ENCODE results near the gene THOP1. TPM values are rescaled to one million over a fixed set of nuclear protein-coding genes. Genes with fewer than 3 reads are reported as not detected.
"Not testable (repeated sequence)": the region's sequence is repeated elsewhere in the genome, so short reads cannot be mapped to it uniquely, and the experiment has no call there.

Gene THOP1
- total RNA-seq, 1 donor from 2014 or later: 79.0 TPM

DNA sequence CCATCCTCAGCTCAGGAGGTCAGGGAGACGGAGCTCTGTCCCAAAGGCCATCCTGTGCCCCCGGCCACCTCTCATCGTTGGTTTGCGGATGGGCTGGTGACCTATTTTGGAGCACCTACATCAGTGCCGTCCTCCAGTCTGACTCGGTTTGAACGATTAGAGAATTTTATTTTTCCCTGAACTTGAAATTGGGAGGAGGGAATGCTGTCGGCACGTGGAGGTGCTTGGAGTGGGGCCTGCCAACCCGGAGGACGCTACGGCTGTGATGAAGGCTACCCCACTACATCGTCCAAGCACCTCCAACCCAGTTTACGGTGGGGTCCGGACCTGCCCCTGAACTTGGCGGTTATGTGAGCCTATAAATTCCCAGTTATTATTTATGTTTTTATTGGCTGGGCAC is 31.3 kb downstream of the THOP1 start:
- DNase-seq (ENCODE audit: low read depth): no peak
- H3K36me3 ChIP-seq (ENCODE audit: control insufficient read depth, insufficient read depth, low read length): no peaks in the 10 kb centered on the region
- TF ChIP-seq, protein P1, sequence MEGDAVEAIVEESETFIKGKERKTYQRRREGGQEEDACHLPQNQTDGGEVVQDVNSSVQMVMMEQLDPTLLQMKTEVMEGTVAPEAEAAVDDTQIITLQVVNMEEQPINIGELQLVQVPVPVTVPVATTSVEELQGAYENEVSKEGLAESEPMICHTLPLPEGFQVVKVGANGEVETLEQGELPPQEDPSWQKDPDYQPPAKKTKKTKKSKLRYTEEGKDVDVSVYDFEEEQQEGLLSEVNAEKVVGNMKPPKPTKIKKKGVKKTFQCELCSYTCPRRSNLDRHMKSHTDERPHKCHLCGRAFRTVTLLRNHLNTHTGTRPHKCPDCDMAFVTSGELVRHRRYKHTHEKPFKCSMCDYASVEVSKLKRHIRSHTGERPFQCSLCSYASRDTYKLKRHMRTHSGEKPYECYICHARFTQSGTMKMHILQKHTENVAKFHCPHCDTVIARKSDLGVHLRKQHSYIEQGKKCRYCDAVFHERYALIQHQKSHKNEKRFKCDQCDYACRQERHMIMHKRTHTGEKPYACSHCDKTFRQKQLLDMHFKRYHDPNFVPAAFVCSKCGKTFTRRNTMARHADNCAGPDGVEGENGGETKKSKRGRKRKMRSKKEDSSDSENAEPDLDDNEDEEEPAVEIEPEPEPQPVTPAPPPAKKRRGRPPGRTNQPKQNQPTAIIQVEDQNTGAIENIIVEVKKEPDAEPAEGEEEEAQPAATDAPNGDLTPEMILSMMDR (IDR thresholded peaks at IDR 0.05; ENCODE audit: insufficient read depth, low read length, poor library complexity, severe bottlenecking): no peak
- H3K27me3 ChIP-seq (ENCODE audit: control insufficient read depth, insufficient read depth, low read length): no peaks in the 10 kb centered on the region
- H3K4me3 ChIP-seq (ENCODE audit: low read depth, low read length): no peak overlapping the region

DNA sequence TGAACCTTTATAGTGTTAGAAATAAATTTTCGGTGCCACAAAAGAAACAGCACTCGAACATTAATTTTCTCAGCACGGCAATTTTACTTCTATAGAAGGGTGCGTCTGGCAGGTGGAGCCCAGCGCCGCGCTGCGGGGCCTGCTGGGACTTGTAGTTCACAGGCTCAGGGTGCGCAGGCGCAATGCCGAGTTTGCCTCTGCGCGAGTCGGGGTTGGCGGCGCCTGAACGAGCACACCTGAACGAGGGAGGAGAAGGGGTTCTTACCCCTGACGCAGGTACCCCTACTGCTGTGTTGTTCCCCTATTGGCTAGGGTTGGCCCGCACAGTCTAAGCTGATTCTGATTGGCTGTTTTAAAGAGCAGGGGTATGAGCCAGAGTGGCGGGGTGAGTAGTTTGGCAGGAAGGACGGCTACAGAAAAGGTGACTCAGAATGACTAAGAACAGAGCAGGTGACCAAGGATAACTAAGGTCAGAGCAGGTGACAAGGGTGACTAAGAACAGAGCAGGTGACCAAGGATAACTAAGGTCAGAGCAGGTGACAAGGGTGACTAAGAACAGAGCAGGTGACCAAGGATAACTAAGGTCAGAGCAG is 32.0 kb downstream of the THOP1 start:
- not testable (repeated sequence) for H3K36me3 ChIP-seq (ENCODE audit: control insufficient read depth, insufficient read depth, low read length); DNase-seq (ENCODE audit: low read depth); H3K27me3 ChIP-seq (ENCODE audit: control insufficient read depth, insufficient read depth, low read length); H3K4me3 ChIP-seq (ENCODE audit: low read depth, low read length)

DNA sequence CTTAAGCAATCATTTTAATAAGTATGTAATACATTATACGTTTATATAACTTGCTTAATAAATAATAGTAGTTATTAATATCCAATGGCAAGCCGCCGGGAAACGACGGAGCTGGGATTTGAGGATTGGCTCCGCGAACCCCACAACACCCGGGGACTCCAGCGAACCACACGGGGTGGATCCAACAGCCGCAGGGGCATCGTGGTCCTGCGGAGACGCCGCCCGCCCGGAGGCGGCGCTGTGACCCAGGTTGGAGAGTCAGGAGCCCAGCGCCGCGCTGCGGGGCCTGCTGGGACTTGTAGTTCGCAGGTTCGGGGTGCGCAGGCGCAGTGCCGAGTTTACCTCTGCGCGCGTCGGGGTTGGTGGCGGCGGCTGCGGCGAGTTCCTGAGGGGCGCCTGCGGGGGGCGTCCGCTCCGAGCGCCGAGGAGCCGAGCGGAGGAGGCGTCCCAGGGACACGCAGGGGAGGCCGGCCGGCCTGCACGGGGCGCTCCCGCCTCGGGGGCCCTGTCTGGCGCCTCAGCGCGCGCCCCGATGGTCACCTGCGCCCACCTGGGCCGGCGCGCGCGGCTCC is 34.3 kb downstream of the THOP1 start, which contains the start of gene ZNF554:
ZNF554 (plus strand) TSS at position 329 of the 572 bp plus-strand sequence; CDS start at position 533, 204 bp downstream.
- Histone ChIP-seq H3K27me3 (ENCODE audit: control insufficient read depth, insufficient read depth, low read length) (no peaks in the 10 kb centered on the region), H3K36me3 (ENCODE audit: control insufficient read depth, insufficient read depth, low read length) (no peaks in the 10 kb centered on the region), H3K4me3 (ENCODE audit: low read depth, low read length) (peak within 1 kb of the TSS; percentile 90)
- peak; percentile 84 for DNase-seq (ENCODE audit: low read depth)
- TF ChIP-seq, protein P1 (IDR thresholded peaks at IDR 0.05; ENCODE audit: insufficient read depth, low read length, poor library complexity, severe bottlenecking): peak; percentile 93

DNA sequence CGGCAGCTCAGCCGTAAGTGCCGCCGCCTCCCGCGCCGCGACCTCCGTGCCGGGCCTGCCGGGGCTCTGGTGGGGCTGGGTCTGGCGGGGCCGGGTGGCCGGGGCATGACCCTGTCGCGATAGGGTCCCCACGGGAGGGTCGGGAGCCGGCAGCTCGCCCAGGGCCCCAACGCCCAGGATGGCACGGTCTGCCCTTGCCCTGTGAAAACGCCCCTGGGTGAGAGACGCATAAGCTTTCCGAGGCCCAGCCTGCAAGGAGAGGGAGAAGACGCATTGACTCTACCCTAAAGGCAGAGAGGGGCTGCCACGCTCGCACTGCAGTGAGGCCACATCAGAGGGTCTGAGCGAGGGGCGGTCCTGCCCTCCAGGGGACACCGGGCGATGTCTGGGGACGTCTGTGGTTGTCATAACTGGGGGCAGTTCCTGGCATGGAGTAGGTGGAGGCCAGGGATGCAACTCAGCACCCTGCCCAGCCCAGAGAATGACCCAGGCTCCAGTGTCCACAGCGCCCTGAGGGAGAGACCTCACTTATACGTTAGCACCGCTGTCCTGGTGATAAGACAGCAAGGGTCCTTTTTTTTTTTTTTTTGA is 34.9 kb downstream of the THOP1 start:
- Histone ChIP-seq H3K27me3 (ENCODE audit: control insufficient read depth, insufficient read depth, low read length) (no peaks in the 10 kb centered on the region), H3K36me3 (ENCODE audit: control insufficient read depth, insufficient read depth, low read length) (no peaks in the 10 kb centered on the region), H3K4me3 (ENCODE audit: low read depth, low read length) (peak overlapping the region; percentile 90)
- TF ChIP-seq, protein P1 (IDR thresholded peaks at IDR 0.05; ENCODE audit: insufficient read depth, low read length, poor library complexity, severe bottlenecking): no peak
- DNase-seq (ENCODE audit: low read depth): no peak

DNA sequence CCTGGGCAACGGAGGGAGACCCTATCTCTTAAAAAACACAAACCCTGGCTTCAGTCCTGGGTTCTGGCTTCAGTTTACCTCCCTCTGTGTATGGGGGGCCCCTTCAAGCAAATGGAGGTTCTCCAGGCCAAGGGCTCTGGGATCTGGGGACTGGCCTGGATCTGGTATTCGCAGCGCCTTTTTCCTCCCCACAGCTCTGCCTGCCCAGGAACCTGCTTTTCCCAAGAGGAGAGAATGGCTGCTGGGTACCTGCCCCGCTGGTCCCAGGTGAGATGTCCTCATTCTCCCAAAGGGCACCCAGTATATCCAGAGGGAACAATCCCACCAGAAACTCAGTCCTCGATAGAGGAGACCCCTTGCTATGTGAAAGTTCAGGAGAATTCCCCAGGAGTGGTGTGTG is 37.5 kb downstream of the THOP1 start:
- TF ChIP-seq, protein P1 (IDR thresholded peaks at IDR 0.05; ENCODE audit: insufficient read depth, low read length, poor library complexity, severe bottlenecking): no peak
- H3K4me3 ChIP-seq (ENCODE audit: low read depth, low read length): no peak overlapping the region
- no peaks in the 10 kb centered on the region for H3K36me3 ChIP-seq (ENCODE audit: control insufficient read depth, insufficient read depth, low read length)
- H3K27me3 ChIP-seq (ENCODE audit: control insufficient read depth, insufficient read depth, low read length): no peaks in the 10 kb centered on the region
- no peak for DNase-seq (ENCODE audit: low read depth)

DNA sequence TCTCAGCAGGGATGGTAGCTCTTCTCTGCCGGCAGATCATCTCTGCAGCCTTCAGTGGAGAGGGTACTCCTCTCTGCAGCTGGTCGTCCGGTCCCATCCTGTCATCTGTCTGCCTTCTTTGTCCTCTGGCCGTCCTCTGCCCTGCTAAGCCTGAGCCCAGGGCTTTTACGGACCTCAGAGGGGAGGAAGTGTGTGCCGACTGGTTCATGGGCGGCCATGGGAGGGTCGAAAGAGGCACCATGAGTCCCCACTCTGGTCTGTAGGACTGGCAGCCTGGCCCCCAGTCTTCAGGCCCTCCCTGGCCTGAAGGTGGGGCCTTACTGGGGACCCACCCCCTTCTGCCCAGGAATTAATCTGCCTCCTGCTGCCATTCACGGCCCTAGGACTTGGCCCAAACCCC is 38.3 kb downstream of the THOP1 start:
- no peak for DNase-seq (ENCODE audit: low read depth)
- TF ChIP-seq, protein P1 (IDR thresholded peaks at IDR 0.05; ENCODE audit: insufficient read depth, low read length, poor library complexity, severe bottlenecking): no peak
- Histone ChIP-seq H3K27me3 (ENCODE audit: control insufficient read depth, insufficient read depth, low read length) (no peaks in the 10 kb centered on the region), H3K36me3 (ENCODE audit: control insufficient read depth, insufficient read depth, low read length) (no peaks in the 10 kb centered on the region), H3K4me3 (ENCODE audit: low read depth, low read length) (no peak overlapping the region)

All from kidney epithelial cell (primary cell).